Motor neuron (in vitro differentiated cells): Measurements from ENCODE around the gene DENND2A. TPM values are rescaled to one million over a fixed set of nuclear protein-coding genes. Genes with fewer than 3 reads are reported as not detected.
"Not testable (repeated sequence)": the region's sequence is repeated elsewhere in the genome, so short reads cannot be mapped to it uniquely, and the experiment has no call there.

Source experiments
- ATAC-seq, 8 experiments: fragments of 200-7000 bp; cut with Tn5 transposase; replicated peaks in 6 of 8; 2 replicates each; pipeline ENCODE4 v1.8.0; 2021; ENCODE audit warnings: mild to moderate bottlenecking in 8 of 8, moderate library complexity in 8 of 8
- H3K27ac ChIP-seq, 2 donors: fragments of 250-450 bp; sonication (Bioruptor Pico); 2 replicates each; pipeline ENCODE4 v1.9.0; 2021; ENCODE audit warnings: antibody characterized with exemption in 2 of 2, mild to moderate bottlenecking in 2 of 2, moderate library complexity in 1 of 2
- H3K4me1 ChIP-seq, 2 donors: fragments of 250-450 bp; sonication (Bioruptor Pico); replicated peaks in 1 of 2; 2 replicates each; pipeline ENCODE4 v1.6.1; 2021; ENCODE audit warnings: antibody characterized with exemption in 2 of 2, mild to moderate bottlenecking in 2 of 2, moderate library complexity in 1 of 2
- H3K4me3 ChIP-seq, 5 donors: fragments of 250-450 bp; sonication (Bioruptor Pico); 2 replicates each; pipeline ENCODE4 v1.9.0; 2021; ENCODE audit warnings: antibody characterized with exemption in 5 of 5, mild to moderate bottlenecking in 5 of 5, moderate library complexity in 4 of 5
- WGBS, 10 experiments: fragments of 450-650 bp; shearing (Covaris generic); methylation state at CpG; one replicate each; pipeline ENCODE4 v1.0.0; 2022; 5-methylcytosine and 5-hydroxymethylcytosine counted together
- in situ Hi-C, 9 experiments: fragments of 400-800 bp; cut with MboI; loops; one replicate each; pipeline ENCODE4 v1.15.0; 2021; ENCODE audit warnings: low sequenced_read_pairs in 9 of 9, low pct_unique_long_range_greater_than_20kb in 2 of 9; ENCODE audit not compliant: unreplicated experiment in 9 of 9
- total RNA-seq, 8 experiments: library from RNA; unstranded; fragments of 300-600 nt; gene quantifications; 2 replicates each; pipeline versions ENCODE4 v1.2.3 to v1.2.4, GENCODE V29; 2022

DENND2A gene
- total RNA-seq, 8 experiments from 2014 or later, result 5.6 to 56.3 (median 28.6) TPM

DNA sequence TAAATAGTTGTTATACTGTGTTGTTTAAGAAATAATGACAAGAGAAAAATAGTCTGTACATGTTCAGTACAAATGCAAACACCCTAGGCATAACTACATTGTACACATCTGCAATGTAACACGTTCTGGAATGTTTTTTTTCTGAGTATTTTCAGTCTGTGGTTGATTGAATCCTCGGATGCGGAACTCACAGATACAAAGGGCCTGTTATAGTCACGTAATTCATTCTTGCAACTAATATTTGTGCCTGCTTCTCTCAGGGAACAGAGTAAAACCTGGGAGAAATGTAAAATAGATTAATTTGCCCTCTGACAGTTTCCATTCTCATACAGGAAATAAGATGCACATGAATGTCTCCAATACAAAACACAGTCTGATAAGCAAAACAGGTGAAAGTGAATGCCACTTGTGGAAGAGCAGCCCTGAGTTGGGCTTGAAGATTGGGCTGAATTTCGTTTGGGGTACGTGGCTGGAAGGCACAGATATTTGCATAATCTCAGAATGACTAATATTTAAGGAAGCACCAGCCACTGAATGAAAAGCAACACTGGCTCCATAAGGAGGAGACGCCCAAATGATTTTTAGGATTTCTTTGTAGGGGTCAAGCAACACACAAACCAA, 19.1 kb downstream of the DENND2A start:
- peaks cover 13 to 18% of the 10 kb centered on the region in 2 donors for H3K4me1 ChIP-seq
- in situ Hi-C loops, result no loop called here
- no peak overlapping the region for H3K27ac ChIP-seq
- H3K4me3 ChIP-seq, result no peak overlapping the region
- peak in 3 of 8 experiments; percentile 41 to 59 (median 44) for ATAC-seq
- WGBS, 10 experiments, result 0 to 100% (median 66%) methylated on average over 1 to 7 of the region's 7 CpGs; no CpG with 5 or more reads in 1 of the 10 experiments

DNA sequence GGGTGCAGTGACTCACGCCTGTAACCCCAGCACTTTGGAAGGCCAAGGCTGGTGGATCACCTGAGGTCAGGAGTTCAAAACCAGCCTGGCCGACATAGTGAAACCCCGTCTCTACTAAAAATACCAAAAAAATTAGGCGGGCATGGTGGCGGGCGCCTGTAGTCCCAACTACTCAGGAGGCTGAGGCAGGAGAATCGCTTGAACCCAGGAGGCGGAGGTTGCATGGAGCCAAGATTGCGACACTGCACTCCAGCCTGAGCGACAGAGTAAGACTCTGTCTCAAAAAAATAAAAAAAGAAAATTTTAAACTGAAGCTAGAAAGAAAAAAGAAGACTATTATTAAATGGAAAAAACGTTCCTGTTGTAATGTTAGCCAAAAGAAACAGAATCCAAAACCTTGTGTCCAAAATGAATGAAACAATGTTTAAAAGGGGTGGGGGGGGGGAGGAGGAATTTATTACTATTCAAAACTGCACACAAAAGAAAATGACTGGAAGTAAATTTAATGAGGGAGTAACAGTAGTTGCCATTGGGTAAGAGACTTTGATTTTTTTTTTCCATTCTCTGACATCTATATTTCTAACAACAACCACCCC, 20.6 kb downstream of the DENND2A start:
- ATAC-seq, H3K4me3 ChIP-seq, H3K27ac ChIP-seq, in situ Hi-C loops: not testable (repeated sequence)
- 49 to 100% (median 89%) methylated on average over 2 to 9 of the region's 11 CpGs for WGBS, 10 experiments
- H3K4me1 ChIP-seq, result peaks cover 8 to 13% of the 10 kb centered on the region in 2 donors

DNA sequence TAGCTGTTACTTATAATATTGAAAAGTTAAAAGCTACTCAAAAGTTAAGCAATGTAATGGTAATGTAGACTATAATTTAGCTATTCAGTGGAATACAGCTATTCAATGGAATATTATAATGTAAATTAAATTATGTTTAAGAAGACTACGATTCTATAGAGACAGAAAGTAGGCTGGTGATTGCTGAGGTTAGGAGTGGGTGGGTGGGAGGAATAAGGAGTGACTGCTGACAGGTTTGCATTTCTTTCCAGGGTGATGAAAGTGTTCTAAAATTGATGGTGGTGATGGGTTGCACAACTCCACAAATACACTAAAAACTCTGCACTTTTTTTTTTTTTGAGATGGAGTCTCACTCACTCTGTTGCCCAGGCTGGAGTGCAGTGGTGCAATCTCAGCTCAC, 21.4 kb downstream of the DENND2A start:
- Histone ChIP-seq H3K4me3 (no peak overlapping the region), H3K4me1 (peaks cover 5 to 7% of the 10 kb centered on the region in 2 donors), H3K27ac (no peak overlapping the region)
- in situ Hi-C loops, result no loop called here
- 0 to 80% (median 30%) methylated on average over 1 of the region's 1 CpG; no CpG with 5 or more reads in 1 of the 10 experiments for WGBS, 10 experiments
- ATAC-seq, result peak in 1 of 8 experiments; percentile 52

DNA sequence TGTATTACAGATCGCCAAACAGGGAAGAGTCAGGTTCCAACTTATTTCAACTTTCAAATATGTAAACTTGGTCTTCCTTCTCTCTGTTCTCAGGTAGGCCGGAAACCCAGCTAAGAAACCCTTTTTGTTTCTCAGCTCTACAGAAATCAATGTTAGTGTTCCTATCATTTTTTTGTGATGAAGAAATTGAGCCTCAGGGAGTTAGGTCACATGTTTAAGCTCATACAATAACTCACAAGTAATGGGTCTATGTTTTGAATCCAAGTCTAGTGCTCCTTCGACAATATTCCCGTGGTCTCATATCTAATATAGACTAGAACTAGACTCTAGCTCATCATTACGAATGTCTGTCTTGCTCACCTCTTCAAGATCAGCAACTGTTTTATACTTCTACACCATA, 22.3 kb downstream of the DENND2A start:
- no peak overlapping the region for H3K27ac ChIP-seq
- no peaks in the 10 kb centered on the region for H3K4me1 ChIP-seq
- WGBS, 10 experiments, result 71 to 100% (median 94%) methylated on average over 4 to 5 of the region's 5 CpGs; no CpG with 5 or more reads in 1 of the 10 experiments
- in situ Hi-C loops, result no loop called here
- H3K4me3 ChIP-seq, result no peak overlapping the region
- no peak for ATAC-seq

DNA sequence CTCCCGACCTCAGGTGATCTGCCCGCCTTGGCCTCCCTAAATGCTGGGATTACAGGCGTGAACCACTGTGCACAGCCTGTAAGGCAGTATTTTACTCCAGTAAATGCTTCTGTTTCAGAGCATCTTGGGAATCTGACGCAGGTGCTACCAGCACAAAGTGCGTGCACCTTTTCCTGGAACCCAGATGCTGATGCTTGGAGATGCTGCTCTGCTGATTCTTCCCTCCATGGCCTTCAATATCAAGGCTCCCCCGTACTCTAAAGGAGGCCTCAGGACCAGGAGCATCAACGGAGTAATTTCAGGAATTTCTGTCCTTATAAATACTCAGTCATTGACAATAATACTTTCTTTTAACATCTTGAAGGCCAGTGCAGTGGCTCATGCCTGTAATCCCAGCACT, 23.5 kb downstream of the DENND2A start:
- in situ Hi-C loops, result no loop called here
- Histone ChIP-seq H3K4me1 (no peaks in the 10 kb centered on the region), H3K27ac (no peak overlapping the region), H3K4me3 (no peak overlapping the region)
- WGBS, 10 experiments, result 40 to 100% (median 92%) methylated on average over 1 to 4 of the region's 7 CpGs; no CpG with 5 or more reads in 2 of the 10 experiments
- no peak for ATAC-seq

DNA sequence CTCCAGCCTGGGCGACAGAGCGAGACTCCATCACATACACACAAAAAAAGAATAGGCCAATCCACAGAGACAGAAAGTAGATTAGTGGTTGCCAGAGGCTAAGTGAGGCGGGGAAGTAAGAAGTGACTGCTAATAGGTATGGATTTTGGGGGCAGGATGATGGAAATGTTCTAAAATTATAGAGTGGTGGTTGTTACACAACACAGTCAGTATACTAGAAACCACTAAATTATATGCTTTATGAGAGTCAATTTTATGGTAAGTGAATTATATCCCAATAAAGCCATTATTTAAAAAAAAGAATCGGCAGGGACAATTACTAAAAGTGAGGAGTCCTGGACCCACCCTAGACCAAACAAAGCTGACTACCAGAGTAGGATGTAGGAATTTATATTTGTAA, 24.3 kb downstream of the DENND2A start:
- 0 to 100% (median 65%) methylated on average over 1 to 4 of the region's 4 CpGs for whole genome bisulfite sequencing, 10 experiments
- in situ Hi-C loops, result no loop called here
- Histone ChIP-seq H3K4me1 (no peaks in the 10 kb centered on the region), H3K27ac (no peak overlapping the region), H3K4me3 (no peak overlapping the region)
- no peak for ATAC-seq

DNA sequence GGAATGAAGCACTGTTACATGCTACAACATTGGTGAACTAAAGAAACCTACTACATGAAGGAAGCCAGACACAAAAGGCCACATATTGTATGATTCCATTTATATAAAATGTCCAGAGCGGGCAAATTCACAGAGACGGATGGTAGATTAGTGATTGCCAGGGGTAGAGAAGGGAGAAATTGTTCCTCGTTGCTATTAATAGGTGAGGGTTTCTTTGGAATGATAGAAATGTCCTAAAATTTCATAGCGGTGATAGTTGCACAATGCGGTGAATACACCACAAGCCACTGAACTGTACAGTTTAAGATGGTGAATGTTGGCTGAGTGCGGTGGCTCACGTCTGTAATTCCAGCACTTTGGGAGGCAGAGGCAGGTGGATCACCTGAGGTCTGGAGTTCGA, 29.0 kb downstream of the DENND2A start:
- in situ Hi-C loops, result no loop called here
- WGBS, 10 experiments, result 70 to 100% (median 92%) methylated on average over 1 to 6 of the region's 8 CpGs; no CpG with 5 or more reads in 2 of the 10 experiments
- ATAC-seq, result no peak

DNA sequence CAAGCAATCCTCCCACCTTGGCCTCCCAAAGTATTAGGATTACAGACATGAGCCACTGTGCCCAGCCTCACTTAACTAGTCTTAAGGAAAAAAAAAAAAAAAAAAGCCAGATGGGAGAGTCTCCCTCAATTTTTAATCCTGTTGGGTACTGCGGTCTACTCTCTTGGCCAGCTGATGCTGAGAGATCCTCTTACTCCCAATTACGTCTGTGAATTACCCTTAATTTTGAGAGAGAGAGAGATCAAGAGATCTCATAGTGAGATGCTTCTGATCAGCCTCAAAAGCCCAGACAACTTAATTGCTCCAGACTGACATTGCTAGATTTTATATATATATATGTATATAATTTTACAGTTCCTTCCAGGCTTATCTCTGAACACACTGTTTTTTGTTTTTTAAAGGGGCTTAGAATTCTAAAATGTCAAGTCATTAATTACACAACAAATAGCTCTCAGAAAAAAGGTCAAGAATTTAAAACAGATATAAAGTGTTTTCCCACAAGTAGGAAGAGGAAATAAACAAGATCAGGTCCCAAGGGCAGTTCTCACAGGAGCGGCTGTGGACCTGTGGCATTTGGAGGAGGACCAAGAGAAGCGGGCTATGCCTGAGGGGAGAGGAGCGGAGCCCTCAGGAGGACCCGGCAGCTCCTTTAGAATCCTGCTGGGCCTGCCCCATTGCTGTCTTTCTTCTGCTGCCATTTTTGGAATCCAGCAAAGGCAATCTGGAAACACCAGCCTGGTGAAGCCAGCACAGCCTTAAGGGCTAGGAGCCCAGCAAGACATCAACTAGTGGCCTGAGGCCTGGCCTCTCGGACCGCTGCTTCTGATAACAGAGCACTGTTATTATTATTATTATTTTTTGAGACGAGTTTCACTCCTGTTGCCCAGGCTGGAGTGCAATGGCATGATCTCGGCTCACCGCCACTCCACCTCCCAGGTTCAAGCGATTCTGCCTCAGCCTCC, 30.1 kb downstream of the DENND2A start:
- no peak overlapping the region for H3K4me3 ChIP-seq
- in situ Hi-C loops, result no loop called here
- peak in 2 of 8 experiments; percentile 6 to 8 for ATAC-seq
- H3K4me1 ChIP-seq, result no peaks in the 10 kb centered on the region
- no peak overlapping the region for H3K27ac ChIP-seq
- 46 to 100% (median 94%) methylated on average over 1 to 12 of the region's 12 CpGs; no CpG with 5 or more reads in 2 of the 10 experiments for WGBS, 10 experiments

More for the DNA sequence above, 29.0 kb downstream of the DENND2A start:
- no peaks in the 10 kb centered on the region for H3K4me1 ChIP-seq
- no peak overlapping the region for H3K4me3 ChIP-seq
- H3K27ac ChIP-seq, result no peak overlapping the region

DNA sequence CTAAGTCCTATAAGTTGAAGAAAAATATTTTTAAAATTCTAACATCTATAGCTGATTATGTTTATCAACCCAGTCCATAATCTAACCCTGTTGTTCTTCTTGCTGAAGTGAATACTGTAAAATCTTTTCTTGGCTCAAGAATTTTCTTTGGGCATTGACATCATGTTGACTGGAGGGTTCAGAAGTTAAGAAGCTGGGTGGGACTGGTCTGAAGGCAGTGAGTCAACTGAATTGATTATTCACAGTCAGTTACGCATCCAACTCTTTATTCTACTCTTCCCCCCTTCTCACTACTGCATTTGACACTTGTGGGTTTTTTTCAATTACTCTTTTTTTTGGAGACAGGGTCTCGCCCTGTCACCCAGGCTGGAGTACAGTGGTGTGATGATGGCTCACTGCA, 31.0 kb downstream of the DENND2A start:
- Histone ChIP-seq H3K4me1 (no peaks in the 10 kb centered on the region), H3K4me3 (no peak overlapping the region), H3K27ac (no peak overlapping the region)
- in situ Hi-C loops, result no loop called here
- WGBS, 10 experiments, result 6 to 100% (median 92%) methylated on average over 1 to 2 of the region's 2 CpGs; no CpG with 5 or more reads in 3 of the 10 experiments
- ATAC-seq, result peak in 4 of 8 experiments; percentile 21 to 91 (median 84)

DNA sequence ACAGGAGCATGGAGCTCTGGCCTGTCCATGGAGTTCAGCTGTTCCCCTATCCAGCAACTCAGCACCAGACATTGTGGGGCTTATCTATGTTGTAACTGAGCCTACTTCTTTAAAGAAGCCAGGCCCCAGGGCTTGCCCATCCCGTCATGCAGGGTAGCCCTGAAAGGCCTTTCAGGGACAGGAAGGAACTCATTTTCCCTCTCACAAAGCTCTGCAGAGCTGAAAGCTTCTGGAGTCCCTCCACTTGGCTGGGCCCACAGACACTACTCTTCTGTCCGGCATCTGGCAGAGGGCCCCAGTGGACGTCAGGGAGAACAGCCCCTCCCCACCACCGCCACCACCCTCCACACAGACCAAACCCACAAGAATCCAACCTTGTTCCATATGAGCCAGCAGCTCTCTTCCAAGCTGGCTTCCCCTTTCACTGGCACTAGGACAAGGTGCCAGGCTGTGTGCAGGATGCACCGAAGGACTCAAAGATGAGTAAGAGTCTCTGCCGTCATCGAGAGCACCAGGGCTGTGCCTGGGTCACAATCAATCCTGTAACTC, 33.1 kb downstream of the DENND2A start:
- peak in 2 of 8 experiments; percentile 16 to 34 for ATAC-seq
- Histone ChIP-seq H3K4me3 (no peak overlapping the region), H3K4me1 (no peaks in the 10 kb centered on the region), H3K27ac (no peak overlapping the region)
- 10 to 100% (median 89%) methylated on average over 2 to 3 of the region's 7 CpGs; no CpG with 5 or more reads in 7 of the 10 experiments for WGBS, 10 experiments
- in situ Hi-C loops, result no loop called here

DNA sequence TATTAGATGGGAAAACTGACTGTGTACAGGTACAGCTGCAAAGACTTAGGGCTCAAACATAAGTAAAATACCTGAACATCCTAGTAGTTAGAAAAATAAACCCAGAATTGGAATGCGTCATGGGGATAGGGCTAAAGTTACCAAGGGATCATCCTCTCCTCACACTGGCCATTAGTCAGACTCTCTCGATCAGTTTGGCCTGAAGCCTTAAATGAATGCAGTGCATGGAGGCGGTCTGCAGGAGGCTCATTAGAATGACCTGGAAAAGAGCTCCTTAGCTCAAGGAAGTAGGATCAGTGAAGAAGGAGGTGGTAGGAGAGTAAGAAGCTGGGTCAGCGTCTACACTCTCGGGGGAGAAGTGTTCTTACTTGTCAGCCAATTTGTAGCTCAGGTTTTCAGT, 35.3 kb downstream of the DENND2A start:
- no peaks in the 10 kb centered on the region for H3K4me1 ChIP-seq
- H3K27ac ChIP-seq, result no peak overlapping the region
- peak in 3 of 8 experiments; percentile 1 to 5 (median 4) for ATAC-seq
- in situ Hi-C loops, result no loop called here
- WGBS, 10 experiments, result 52 to 92% (median 62%) methylated on average over 2 to 4 of the region's 5 CpGs; no CpG with 5 or more reads in 5 of the 10 experiments
- no peak overlapping the region for H3K4me3 ChIP-seq

DNA sequence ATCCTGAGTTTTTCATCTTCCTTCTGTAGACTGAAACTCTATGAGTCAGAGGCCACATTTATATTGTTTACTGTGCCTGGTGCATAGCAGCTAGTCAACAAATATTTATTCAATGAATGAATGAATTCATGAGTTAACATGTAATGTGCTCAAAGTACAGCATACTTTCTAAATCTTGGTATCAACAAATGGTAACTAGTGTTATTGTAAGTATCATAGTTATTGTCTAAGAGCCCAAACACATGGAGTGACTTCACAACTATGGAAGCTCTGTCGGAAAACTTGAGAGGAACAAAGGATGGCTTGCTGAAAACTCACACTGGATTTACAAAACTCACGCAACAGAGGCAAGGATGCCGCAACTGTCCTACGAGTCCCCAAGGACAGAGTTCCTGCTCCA, 35.9 kb downstream of the DENND2A start:
- Histone ChIP-seq H3K4me1 (no peaks in the 10 kb centered on the region), H3K27ac (no peak overlapping the region), H3K4me3 (no peak overlapping the region)
- ATAC-seq, result peak in 4 of 8 experiments; percentile 29 to 62 (median 47)
- in situ Hi-C loops, result no loop called here
- 23 to 100% (median 92%) methylated on average over 1 to 4 of the region's 4 CpGs; no CpG with 5 or more reads in 4 of the 10 experiments for WGBS, 10 experiments
